ENCODE data around the gene ANAPC16.
"Not testable (repeated sequence)": the region's sequence is repeated elsewhere in the genome, so short reads cannot be mapped to it uniquely, and the experiment has no call there.

Gene ANAPC16

DNA sequence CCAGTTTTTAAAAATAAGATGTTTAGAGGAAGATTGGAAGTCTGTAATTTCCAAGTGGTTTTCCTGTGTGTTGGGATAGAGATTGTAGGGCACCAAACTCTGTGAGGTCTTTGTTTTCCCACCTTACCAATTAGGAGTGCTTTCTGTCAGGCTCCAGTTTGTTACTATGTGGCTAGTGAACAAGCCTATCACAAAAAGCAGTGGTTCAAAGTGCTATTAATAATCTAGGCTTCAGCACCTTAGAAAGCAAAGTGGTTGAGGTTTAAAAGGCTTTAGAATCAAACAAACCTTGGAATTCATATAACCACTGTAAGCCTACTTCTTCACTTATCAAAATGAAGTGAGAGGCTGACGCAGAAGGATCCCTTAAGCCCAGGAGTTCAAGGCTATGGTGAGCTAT lies 11.1 kb upstream of the ANAPC16 start:
- DNase-seq (no peak), ATAC-seq (ENCODE audit: insufficient read depth, low read depth) (no peak)
- Histone ChIP-seq H3K27ac (ENCODE audit: low read length) (no peak overlapping the region), H2AFZ (ENCODE audit: low read depth, low read length) (no peak overlapping the region), H3K9ac (ENCODE audit: low read depth, low read length) (no peak overlapping the region), H3K27me3 (ENCODE audit: insufficient read depth, low read length, poor library complexity) (no peaks in the 10 kb centered on the region), H3K4me2 (ENCODE audit: insufficient read depth, low read length) (no peak overlapping the region), H3K79me2 (ENCODE audit: insufficient read depth, low read length) (no peaks in the 10 kb centered on the region), H3K36me3 (ENCODE audit: insufficient read depth, low read length) (peaks cover 50% of the 10 kb centered on the region), H3K4me3 (ENCODE audit: low read depth in 1 of 2, low read length in 2 of 2) (no peak overlapping the region), H3K9me3 (ENCODE audit: insufficient read depth, low read length, severe bottlenecking) (no peaks in the 10 kb centered on the region), H4K20me1 (ENCODE audit: insufficient read depth, low read length) (no peaks in the 10 kb centered on the region), H3K4me1 (ENCODE audit: insufficient read depth, low read length) (peaks cover 17% of the 10 kb centered on the region)
- TF ChIP-seq, protein P1, sequence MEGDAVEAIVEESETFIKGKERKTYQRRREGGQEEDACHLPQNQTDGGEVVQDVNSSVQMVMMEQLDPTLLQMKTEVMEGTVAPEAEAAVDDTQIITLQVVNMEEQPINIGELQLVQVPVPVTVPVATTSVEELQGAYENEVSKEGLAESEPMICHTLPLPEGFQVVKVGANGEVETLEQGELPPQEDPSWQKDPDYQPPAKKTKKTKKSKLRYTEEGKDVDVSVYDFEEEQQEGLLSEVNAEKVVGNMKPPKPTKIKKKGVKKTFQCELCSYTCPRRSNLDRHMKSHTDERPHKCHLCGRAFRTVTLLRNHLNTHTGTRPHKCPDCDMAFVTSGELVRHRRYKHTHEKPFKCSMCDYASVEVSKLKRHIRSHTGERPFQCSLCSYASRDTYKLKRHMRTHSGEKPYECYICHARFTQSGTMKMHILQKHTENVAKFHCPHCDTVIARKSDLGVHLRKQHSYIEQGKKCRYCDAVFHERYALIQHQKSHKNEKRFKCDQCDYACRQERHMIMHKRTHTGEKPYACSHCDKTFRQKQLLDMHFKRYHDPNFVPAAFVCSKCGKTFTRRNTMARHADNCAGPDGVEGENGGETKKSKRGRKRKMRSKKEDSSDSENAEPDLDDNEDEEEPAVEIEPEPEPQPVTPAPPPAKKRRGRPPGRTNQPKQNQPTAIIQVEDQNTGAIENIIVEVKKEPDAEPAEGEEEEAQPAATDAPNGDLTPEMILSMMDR (IDR thresholded peaks at IDR 0.05; ENCODE audit: borderline replicate concordance, extremely low read depth, low read length, poor library complexity, severe bottlenecking): no peak
- TF ChIP-seq EZH2 (IDR thresholded peaks at IDR 0.05; ENCODE audit: borderline replicate concordance, low read depth, low read length, severe bottlenecking): no peak

DNA sequence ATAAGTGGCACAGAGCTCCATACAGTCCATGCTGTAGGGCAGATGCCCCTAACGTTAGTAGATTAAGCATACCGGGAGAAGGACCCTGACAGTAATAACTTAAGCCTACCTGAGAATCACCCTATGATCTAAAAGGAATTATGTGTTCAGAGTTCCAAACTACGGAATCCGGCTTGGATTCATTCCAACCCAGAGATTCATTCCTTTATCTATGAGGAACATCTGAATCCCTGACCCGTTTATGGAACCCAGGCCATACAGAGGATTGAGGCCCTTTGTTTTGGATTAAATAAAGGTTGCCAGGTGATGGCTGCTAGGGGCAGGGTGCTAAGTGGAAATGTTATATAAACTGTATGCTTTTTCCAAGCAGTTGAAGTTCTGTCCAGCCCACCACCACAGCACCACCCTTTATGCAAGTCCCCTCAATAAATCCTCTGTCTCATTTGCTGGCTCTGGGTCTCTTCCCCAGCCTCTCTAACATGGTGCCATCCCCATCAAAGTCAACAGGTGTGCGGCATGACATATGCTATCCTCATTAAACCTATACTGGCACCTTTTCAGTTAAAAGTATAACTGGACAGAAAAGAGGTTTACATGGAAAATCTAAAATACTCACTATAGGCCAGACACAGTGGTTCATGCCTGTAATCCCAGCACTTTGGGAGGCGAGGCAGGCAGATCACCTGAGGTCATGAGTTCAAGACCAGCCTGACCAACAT lies 9.1 kb upstream of the ANAPC16 start:
- Histone ChIP-seq H3K4me1 (ENCODE audit: insufficient read depth, low read length) (peaks cover 22% of the 10 kb centered on the region), H3K4me2 (ENCODE audit: insufficient read depth, low read length) (no peak overlapping the region), H4K20me1 (ENCODE audit: insufficient read depth, low read length) (no peaks in the 10 kb centered on the region), H3K27me3 (ENCODE audit: insufficient read depth, low read length, poor library complexity) (no peaks in the 10 kb centered on the region), H3K9ac (ENCODE audit: low read depth, low read length) (no peak overlapping the region), H3K4me3 (ENCODE audit: low read depth in 1 of 2, low read length in 2 of 2) (no peak overlapping the region), H3K36me3 (ENCODE audit: insufficient read depth, low read length) (peaks cover 50% of the 10 kb centered on the region), H2AFZ (ENCODE audit: low read depth, low read length) (no peak overlapping the region), H3K79me2 (ENCODE audit: insufficient read depth, low read length) (no peaks in the 10 kb centered on the region), H3K27ac (ENCODE audit: low read length) (no peak overlapping the region), H3K9me3 (ENCODE audit: insufficient read depth, low read length, severe bottlenecking) (no peaks in the 10 kb centered on the region)
- ATAC-seq (ENCODE audit: insufficient read depth, low read depth) (no peak), DNase-seq (no peak)
- TF ChIP-seq, protein P1 (IDR thresholded peaks at IDR 0.05; ENCODE audit: borderline replicate concordance, extremely low read depth, low read length, poor library complexity, severe bottlenecking): no peak
- no peak for TF ChIP-seq EZH2 (IDR thresholded peaks at IDR 0.05; ENCODE audit: borderline replicate concordance, low read depth, low read length, severe bottlenecking)

DNA sequence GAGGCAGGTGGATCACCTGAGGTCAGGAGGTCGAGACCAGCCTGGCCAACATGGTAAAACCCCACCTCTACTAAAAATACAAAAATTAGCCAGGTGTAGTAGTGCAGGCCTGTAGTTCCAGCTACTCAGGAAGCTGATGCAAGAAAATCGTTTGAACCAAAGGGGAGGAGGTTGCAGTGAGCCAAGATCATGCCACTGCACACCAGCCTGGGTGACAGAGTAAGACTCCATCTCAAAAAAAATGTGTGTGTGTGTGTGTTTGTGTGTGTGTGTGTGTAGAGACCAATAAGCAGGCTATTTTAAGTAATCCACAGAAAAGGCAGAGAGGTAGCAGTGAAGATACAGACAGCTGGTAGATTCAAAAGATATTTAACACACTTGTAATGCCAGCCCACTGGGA lies 7.3 kb upstream of the ANAPC16 start:
- Histone ChIP-seq H3K4me1 (ENCODE audit: insufficient read depth, low read length) (peaks cover 29% of the 10 kb centered on the region), H3K79me2 (ENCODE audit: insufficient read depth, low read length) (peaks cover 11% of the 10 kb centered on the region), H3K36me3 (ENCODE audit: insufficient read depth, low read length) (peaks cover 50% of the 10 kb centered on the region), H3K9ac (ENCODE audit: low read depth, low read length) (peak overlapping the region; percentile 27; the same call in 1 of the 2 replicates), H3K27ac (ENCODE audit: low read length) (peak overlapping the region; percentile 68; the same call in 1 of the 2 replicates)
- DNase-seq: peak; percentile 74
- H3K27me3 ChIP-seq (ENCODE audit: insufficient read depth, low read length, poor library complexity); H2AFZ ChIP-seq (ENCODE audit: low read depth, low read length); H3K9me3 ChIP-seq (ENCODE audit: insufficient read depth, low read length, severe bottlenecking); H3K4me2 ChIP-seq (ENCODE audit: insufficient read depth, low read length); H3K4me3 ChIP-seq (ENCODE audit: low read depth in 1 of 2, low read length in 2 of 2); H4K20me1 ChIP-seq (ENCODE audit: insufficient read depth, low read length): not testable (repeated sequence)
- peak; percentile 93 for ATAC-seq (ENCODE audit: insufficient read depth, low read depth)

DNA sequence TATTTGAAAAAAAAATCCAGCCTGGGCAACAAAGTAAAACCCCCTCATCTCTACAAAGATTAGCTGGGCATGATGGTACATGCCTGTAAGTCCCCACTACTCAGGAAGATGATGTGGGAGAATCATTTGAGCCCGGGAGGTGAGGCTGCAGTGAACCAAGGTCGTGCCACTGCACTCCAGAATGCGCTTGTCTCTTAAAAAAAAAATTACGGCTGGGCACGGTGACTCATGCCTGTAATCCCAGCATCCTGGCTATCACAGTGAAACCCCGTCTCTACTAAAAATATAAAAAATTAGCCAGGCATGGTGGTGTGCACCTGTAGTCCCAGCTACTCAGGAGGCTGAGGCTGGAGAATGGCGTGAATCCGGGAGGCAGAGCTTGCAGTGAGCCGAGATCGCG lies 4.4 kb upstream of the ANAPC16 start:
- not testable (repeated sequence) for H3K27me3 ChIP-seq (ENCODE audit: insufficient read depth, low read length, poor library complexity); H3K27ac ChIP-seq (ENCODE audit: low read length); DNase-seq; H4K20me1 ChIP-seq (ENCODE audit: insufficient read depth, low read length); H3K9me3 ChIP-seq (ENCODE audit: insufficient read depth, low read length, severe bottlenecking); H3K9ac ChIP-seq (ENCODE audit: low read depth, low read length); H2AFZ ChIP-seq (ENCODE audit: low read depth, low read length); H3K4me2 ChIP-seq (ENCODE audit: insufficient read depth, low read length); ATAC-seq (ENCODE audit: insufficient read depth, low read depth); H3K4me3 ChIP-seq (ENCODE audit: low read depth in 1 of 2, low read length in 2 of 2)
- Histone ChIP-seq H3K4me1 (ENCODE audit: insufficient read depth, low read length) (peaks cover 45% of the 10 kb centered on the region), H3K36me3 (ENCODE audit: insufficient read depth, low read length) (peaks cover 42% of the 10 kb centered on the region), H3K79me2 (ENCODE audit: insufficient read depth, low read length) (peaks cover 35% of the 10 kb centered on the region)

DNA sequence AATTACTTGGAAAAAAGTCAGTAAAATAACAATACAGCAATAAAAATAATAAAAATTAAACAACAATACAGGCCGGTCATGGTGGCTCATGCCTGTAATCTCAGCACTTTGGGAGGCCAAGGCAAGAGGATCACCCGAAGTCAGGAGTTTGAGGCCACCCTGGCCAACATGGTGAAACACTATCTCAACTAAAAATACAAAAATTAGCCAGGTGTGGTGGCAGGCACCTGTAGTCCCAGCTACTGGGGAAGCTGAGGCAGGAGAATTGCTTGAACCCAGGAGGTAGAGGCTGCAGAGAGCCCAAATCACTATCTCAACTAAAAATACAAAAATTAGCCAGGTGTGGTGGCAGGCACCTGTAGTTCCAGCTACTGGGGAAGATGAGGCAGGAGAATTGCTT lies 4.0 kb upstream of the ANAPC16 start:
- not testable (repeated sequence) for H2AFZ ChIP-seq (ENCODE audit: low read depth, low read length); H3K27me3 ChIP-seq (ENCODE audit: insufficient read depth, low read length, poor library complexity); H3K9me3 ChIP-seq (ENCODE audit: insufficient read depth, low read length, severe bottlenecking); H3K9ac ChIP-seq (ENCODE audit: low read depth, low read length); H3K27ac ChIP-seq (ENCODE audit: low read length); H3K4me3 ChIP-seq (ENCODE audit: low read depth in 1 of 2, low read length in 2 of 2); DNase-seq; H4K20me1 ChIP-seq (ENCODE audit: insufficient read depth, low read length); H3K4me2 ChIP-seq (ENCODE audit: insufficient read depth, low read length); ATAC-seq (ENCODE audit: insufficient read depth, low read depth)
- H3K4me1 ChIP-seq (ENCODE audit: insufficient read depth, low read length): peaks cover 49% of the 10 kb centered on the region
- H3K36me3 ChIP-seq (ENCODE audit: insufficient read depth, low read length): peaks cover 39% of the 10 kb centered on the region
- H3K79me2 ChIP-seq (ENCODE audit: insufficient read depth, low read length): peaks cover 40% of the 10 kb centered on the region

Data from DND-41 (cell line).